ENCODE results near the gene CHI3L2.

The CHI3L2 gene, protein sequence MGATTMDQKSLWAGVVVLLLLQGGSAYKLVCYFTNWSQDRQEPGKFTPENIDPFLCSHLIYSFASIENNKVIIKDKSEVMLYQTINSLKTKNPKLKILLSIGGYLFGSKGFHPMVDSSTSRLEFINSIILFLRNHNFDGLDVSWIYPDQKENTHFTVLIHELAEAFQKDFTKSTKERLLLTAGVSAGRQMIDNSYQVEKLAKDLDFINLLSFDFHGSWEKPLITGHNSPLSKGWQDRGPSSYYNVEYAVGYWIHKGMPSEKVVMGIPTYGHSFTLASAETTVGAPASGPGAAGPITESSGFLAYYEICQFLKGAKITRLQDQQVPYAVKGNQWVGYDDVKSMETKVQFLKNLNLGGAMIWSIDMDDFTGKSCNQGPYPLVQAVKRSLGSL

GRCh38 chr1:111227434-111227833 is at the start of gene CHI3L2:
CHI3L2 (plus strand) TSS chr1:111227713; CDS start chr1:111227730, 17 bp downstream.
- no peak for DNase-seq (ENCODE audit: extremely low read depth, low read depth)
- no peak within 1 kb of the TSS for H3K4me3 ChIP-seq (replicated peaks; ENCODE audit: low read depth, low read length)
- TF ChIP-seq, protein P1, sequence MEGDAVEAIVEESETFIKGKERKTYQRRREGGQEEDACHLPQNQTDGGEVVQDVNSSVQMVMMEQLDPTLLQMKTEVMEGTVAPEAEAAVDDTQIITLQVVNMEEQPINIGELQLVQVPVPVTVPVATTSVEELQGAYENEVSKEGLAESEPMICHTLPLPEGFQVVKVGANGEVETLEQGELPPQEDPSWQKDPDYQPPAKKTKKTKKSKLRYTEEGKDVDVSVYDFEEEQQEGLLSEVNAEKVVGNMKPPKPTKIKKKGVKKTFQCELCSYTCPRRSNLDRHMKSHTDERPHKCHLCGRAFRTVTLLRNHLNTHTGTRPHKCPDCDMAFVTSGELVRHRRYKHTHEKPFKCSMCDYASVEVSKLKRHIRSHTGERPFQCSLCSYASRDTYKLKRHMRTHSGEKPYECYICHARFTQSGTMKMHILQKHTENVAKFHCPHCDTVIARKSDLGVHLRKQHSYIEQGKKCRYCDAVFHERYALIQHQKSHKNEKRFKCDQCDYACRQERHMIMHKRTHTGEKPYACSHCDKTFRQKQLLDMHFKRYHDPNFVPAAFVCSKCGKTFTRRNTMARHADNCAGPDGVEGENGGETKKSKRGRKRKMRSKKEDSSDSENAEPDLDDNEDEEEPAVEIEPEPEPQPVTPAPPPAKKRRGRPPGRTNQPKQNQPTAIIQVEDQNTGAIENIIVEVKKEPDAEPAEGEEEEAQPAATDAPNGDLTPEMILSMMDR (IDR thresholded peaks at IDR 0.05; ENCODE audit: low read depth, low read length, missing control alignments) = no peak

DNA sequence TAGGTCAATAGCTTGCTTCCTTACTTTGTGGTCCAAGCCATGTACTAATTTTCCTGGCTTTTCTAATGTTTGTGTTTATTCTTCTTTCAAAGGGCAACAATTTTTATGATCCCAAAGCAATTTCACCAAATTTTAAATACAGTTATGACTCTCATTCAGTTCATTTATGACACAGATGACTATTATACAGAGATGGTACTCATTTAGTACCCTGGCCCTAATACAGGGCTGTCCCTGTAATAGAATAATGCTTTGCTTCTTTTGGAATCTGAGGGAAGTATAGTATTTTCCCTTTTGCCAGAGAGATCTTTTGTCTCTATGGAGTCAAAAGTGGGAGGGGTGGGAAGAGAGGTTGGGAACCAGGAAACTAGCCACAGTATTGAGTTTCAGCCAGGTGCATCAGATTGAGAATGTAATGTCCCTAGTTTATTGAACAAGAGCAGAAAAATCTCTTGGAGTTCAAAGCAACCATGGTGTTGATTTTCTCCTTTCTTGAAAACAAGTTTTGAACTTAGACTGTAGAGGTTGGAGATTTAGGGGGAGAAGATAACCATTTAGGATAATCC is 47.5 kb upstream of the CHI3L2 start:
- DNase-seq (ENCODE audit: extremely low read depth, low read depth) = no peak
- TF ChIP-seq, protein P1 (IDR thresholded peaks at IDR 0.05; ENCODE audit: low read depth, low read length, missing control alignments) = no peak
- no peak overlapping the region for H3K4me3 ChIP-seq (replicated peaks; ENCODE audit: low read depth, low read length)

GRCh38 chr1:111182052-111182451 is 45.5 kb upstream of the CHI3L2 start:
- DNase-seq (ENCODE audit: extremely low read depth, low read depth) = no peak
- H3K4me3 ChIP-seq (replicated peaks; ENCODE audit: low read depth, low read length) = no peak overlapping the region
- TF ChIP-seq, protein P1 (IDR thresholded peaks at IDR 0.05; ENCODE audit: low read depth, low read length, missing control alignments) = no peak

- no peak for DNase-seq (ENCODE audit: extremely low read depth, low read depth)
- H3K4me3 ChIP-seq (replicated peaks; ENCODE audit: low read depth, low read length) = no peak overlapping the region
- TF ChIP-seq, protein P1 (IDR thresholded peaks at IDR 0.05; ENCODE audit: low read depth, low read length, missing control alignments) = no peak
Measured at GRCh38 chr1:111183308-111184069, 44.0 kb upstream of the CHI3L2 start.

DNA sequence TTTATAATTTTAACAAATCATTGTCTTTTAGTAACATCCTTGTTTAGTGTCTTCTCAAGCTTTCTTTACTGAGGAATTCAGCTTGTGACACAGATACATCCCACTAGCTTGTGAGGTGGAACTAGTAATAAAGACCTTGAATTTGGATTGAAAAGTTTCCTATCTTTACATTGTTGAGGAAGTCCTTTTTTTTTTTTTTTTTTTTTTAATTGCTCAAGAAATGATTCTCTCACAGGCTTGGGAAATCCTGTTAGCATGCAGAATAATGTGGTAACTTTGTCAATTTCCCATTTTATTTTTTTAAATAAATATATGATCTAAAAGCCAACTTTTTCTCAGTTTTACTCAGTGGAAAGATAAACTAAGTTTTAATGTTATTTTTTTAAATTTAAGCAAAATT is 42.9 kb upstream of the CHI3L2 start:
- TF ChIP-seq, protein P1 (IDR thresholded peaks at IDR 0.05; ENCODE audit: low read depth, low read length, missing control alignments) = no peak
- DNase-seq (ENCODE audit: extremely low read depth, low read depth) = no peak
- no peak overlapping the region for H3K4me3 ChIP-seq (replicated peaks; ENCODE audit: low read depth, low read length)

- DNase-seq (ENCODE audit: extremely low read depth, low read depth) = no peak
- no peak overlapping the region for H3K4me3 ChIP-seq (replicated peaks; ENCODE audit: low read depth, low read length)
- TF ChIP-seq, protein P1 (IDR thresholded peaks at IDR 0.05; ENCODE audit: low read depth, low read length, missing control alignments) = no peak
Measured at GRCh38 chr1:111190931-111191451, 36.5 kb upstream of the CHI3L2 start.
